Measurements from ENCODE around the gene DOCK9.

GRCh38 chr13:98984983-98985382, 7.1 kb upstream of the DOCK9 start:
- no peak for TF ChIP-seq POLR2A (IDR thresholded peaks at IDR 0.05)
- TF ChIP-seq, protein P1, sequence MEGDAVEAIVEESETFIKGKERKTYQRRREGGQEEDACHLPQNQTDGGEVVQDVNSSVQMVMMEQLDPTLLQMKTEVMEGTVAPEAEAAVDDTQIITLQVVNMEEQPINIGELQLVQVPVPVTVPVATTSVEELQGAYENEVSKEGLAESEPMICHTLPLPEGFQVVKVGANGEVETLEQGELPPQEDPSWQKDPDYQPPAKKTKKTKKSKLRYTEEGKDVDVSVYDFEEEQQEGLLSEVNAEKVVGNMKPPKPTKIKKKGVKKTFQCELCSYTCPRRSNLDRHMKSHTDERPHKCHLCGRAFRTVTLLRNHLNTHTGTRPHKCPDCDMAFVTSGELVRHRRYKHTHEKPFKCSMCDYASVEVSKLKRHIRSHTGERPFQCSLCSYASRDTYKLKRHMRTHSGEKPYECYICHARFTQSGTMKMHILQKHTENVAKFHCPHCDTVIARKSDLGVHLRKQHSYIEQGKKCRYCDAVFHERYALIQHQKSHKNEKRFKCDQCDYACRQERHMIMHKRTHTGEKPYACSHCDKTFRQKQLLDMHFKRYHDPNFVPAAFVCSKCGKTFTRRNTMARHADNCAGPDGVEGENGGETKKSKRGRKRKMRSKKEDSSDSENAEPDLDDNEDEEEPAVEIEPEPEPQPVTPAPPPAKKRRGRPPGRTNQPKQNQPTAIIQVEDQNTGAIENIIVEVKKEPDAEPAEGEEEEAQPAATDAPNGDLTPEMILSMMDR (IDR thresholded peaks at IDR 0.05): no peak

Measured in uterus (tissue), 2 donors.